K562 (cell line): ENCODE data around the gene ABHD1. TPM values are rescaled to one million over a fixed set of nuclear protein-coding genes. Genes with fewer than 3 reads are reported as not detected.

Experiments used
- BHLHE40 ChIP-seq: IDR thresholded peaks from 2 replicates; pipeline ENCODE4 v1.6.1; 2011; ENCODE audit warnings: low read length, improper control_type of control experiment
- HEY1 ChIP-seq: fragments of 250-450 bp; sonication (Bioruptor Pico); IDR thresholded peaks from 2 replicates; pipeline ENCODE4 v1.5.0; 2020; ENCODE audit warnings: mild to moderate bottlenecking, moderate library complexity, borderline replicate concordance
- HMGN3 ChIP-seq: IDR thresholded peaks from 2 replicates; pipeline ENCODE4 v1.6.1; 2011; ENCODE audit warnings: borderline replicate concordance, low read depth, mild to moderate bottlenecking, mixed read lengths, low read length; ENCODE audit not compliant: insufficient read length; ENCODE audit errors: extremely low read depth
- HNRNPK ChIP-seq: fragments of 200-400 bp; formaldehyde crosslinking; IDR thresholded peaks from one replicate; pipeline ENCODE4 v1.6.1; 2018; ENCODE audit warnings: mild to moderate bottlenecking, low read depth, low read length; ENCODE audit not compliant: poor library complexity, severe bottlenecking
- KDM4B ChIP-seq, 2 experiments: fragments of 450-650 bp in 1 of 2; sonication (generic) in 1 of 2; IDR thresholded peaks; 2 replicates each; pipeline ENCODE4 v1.6.1; 2016 to 2017; ENCODE audit warnings: borderline replicate concordance in 2 of 2, antibody characterized with exemption in 1 of 2, low read depth in 1 of 2, mild to moderate bottlenecking in 1 of 2
- MYNN ChIP-seq, 2 experiments: sonication (generic); formaldehyde crosslinking in 1 of 2; IDR thresholded peaks; 2 replicates each; pipeline versions ENCODE4 v1.5.0 to v1.6.1; 2016 to 2020; ENCODE audit warnings: antibody characterized with exemption in 1 of 2, missing genetic modification reagents in 1 of 2
- POLR2AphosphoS2 ChIP-seq: IDR thresholded peaks from 2 replicates; pipeline ENCODE4 v1.6.1; 2012; ENCODE audit warnings: low read length, improper control_type of control experiment
- TGIF2 ChIP-seq: sonication (generic); formaldehyde crosslinking; IDR thresholded peaks from 2 replicates; pipeline ENCODE4 v1.8.1; 2022; ENCODE audit warnings: mild to moderate bottlenecking, missing genetic modification reagents, moderate library complexity
- ZNF449 ChIP-seq: fragments of 250-450 bp; sonication (Bioruptor Pico); IDR thresholded peaks from 2 replicates; pipeline ENCODE4 v1.8.0; 2022; ENCODE audit warnings: moderate library complexity, mild to moderate bottlenecking, inconsistent platforms
- ZNF780A ChIP-seq: fragments of 250-450 bp; sonication (Bioruptor Pico); IDR thresholded peaks from 2 replicates; pipeline ENCODE4 v1.5.0; 2021; ENCODE audit warnings: mild to moderate bottlenecking
- ZSCAN29 ChIP-seq: fragments of 450-650 bp; IDR thresholded peaks from 2 replicates; pipeline ENCODE4 v1.6.1; 2017
- polyA plus RNA-seq, 8 experiments: library from polyadenylated mRNA; depleted of rRNA in 4 of 8; stranded (reverse) in 5 of 8; unstranded in 3 of 8; fragments of >200 nt; fragmentation: Nextera tagmentation in 2 of 8; fragmentation: Illumina TruSeq in 1 of 8; extraction: Ambion mirVana in 2 of 8; extraction: Trizol in 1 of 8; gene quantifications; 2 replicates each; pipeline versions ENCODE4 v1.2.1 to v1.2.3, GENCODE V29; 2011 to 2014; ENCODE audit warnings: inconsistent platforms in 1 of 8, missing spikeins in 1 of 8
- total RNA-seq, 7 experiments: library from RNA; depleted of rRNA in 6 of 7; stranded (reverse); fragments of >200 nt in 6 of 7; fragmentation: Illumina TruSeq in 2 of 7; extraction: Trizol in 2 of 7; gene quantifications; 2 replicates each; pipeline versions ENCODE4 v1.2.1 to v1.2.3, GENCODE V29; 2011 to 2021; ENCODE audit warnings: low replicate concordance in 1 of 7
- TF ChIP-seq, protein P1 (sequence below): fragments of 200-800 bp; sonication (Bioruptor generic); IDR thresholded peaks from 2 replicates; pipeline ENCODE4 v1.6.1; 2017; ENCODE audit warnings: missing genetic modification characterization, missing compliant biosample characterization
- TF ChIP-seq, protein P2 (sequence below): fragments of 450-650 bp; IDR thresholded peaks from 2 replicates; pipeline ENCODE4 v1.6.1; 2016; ENCODE audit warnings: low read depth
- TF ChIP-seq, protein P3 (sequence below): sonication (generic); IDR thresholded peaks from 2 replicates; pipeline ENCODE4 v1.6.1; 2016

ABHD1 gene
- total and polyA plus RNA-seq, 9 of the 15 experiments (the other 6 are each of a cell fraction or from before 2014, with no cell fraction given) = 0.10 to 0.16 (median 0.11) TPM; not detected in 5

DNA sequence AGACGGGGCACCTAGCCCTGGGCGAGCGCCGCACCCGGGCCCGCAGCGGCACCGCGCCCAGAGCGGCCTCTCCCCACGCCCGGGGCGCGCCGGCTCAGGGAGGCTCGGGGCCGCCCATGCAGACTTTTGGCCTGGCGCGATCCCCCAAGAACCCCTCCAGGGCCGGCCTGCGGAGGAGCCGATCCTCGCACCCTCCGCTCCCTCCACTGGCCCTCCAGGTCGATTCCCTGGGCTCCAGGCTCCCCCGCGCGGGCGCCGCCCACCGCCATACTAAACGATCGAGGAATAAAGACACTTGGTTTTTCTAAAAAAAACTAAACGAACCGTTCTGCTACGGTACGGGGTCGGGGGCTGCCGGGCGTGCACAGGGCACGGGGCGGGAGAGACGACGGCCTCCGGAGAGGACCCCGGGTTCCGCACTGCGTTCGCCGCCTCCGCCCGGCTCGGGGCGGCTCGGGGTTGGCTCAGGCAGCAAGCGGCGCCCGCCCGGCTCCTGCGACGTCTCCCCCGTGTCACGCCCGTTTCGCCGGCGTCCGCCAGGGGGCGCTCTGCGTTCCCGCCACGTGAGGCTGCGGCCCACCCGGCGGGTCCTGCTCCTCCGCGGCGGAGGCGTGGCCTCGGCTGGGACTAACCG lies 37.4 kb upstream of the ABHD1 start (continued):
- TF ChIP-seq, protein P1, sequence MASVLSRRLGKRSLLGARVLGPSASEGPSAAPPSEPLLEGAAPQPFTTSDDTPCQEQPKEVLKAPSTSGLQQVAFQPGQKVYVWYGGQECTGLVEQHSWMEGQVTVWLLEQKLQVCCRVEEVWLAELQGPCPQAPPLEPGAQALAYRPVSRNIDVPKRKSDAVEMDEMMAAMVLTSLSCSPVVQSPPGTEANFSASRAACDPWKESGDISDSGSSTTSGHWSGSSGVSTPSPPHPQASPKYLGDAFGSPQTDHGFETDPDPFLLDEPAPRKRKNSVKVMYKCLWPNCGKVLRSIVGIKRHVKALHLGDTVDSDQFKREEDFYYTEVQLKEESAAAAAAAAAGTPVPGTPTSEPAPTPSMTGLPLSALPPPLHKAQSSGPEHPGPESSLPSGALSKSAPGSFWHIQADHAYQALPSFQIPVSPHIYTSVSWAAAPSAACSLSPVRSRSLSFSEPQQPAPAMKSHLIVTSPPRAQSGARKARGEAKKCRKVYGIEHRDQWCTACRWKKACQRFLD (CRISPR knock-in tag) = no peak
- TF ChIP-seq ZSCAN29 = no peak
- TF ChIP-seq, protein P2, sequence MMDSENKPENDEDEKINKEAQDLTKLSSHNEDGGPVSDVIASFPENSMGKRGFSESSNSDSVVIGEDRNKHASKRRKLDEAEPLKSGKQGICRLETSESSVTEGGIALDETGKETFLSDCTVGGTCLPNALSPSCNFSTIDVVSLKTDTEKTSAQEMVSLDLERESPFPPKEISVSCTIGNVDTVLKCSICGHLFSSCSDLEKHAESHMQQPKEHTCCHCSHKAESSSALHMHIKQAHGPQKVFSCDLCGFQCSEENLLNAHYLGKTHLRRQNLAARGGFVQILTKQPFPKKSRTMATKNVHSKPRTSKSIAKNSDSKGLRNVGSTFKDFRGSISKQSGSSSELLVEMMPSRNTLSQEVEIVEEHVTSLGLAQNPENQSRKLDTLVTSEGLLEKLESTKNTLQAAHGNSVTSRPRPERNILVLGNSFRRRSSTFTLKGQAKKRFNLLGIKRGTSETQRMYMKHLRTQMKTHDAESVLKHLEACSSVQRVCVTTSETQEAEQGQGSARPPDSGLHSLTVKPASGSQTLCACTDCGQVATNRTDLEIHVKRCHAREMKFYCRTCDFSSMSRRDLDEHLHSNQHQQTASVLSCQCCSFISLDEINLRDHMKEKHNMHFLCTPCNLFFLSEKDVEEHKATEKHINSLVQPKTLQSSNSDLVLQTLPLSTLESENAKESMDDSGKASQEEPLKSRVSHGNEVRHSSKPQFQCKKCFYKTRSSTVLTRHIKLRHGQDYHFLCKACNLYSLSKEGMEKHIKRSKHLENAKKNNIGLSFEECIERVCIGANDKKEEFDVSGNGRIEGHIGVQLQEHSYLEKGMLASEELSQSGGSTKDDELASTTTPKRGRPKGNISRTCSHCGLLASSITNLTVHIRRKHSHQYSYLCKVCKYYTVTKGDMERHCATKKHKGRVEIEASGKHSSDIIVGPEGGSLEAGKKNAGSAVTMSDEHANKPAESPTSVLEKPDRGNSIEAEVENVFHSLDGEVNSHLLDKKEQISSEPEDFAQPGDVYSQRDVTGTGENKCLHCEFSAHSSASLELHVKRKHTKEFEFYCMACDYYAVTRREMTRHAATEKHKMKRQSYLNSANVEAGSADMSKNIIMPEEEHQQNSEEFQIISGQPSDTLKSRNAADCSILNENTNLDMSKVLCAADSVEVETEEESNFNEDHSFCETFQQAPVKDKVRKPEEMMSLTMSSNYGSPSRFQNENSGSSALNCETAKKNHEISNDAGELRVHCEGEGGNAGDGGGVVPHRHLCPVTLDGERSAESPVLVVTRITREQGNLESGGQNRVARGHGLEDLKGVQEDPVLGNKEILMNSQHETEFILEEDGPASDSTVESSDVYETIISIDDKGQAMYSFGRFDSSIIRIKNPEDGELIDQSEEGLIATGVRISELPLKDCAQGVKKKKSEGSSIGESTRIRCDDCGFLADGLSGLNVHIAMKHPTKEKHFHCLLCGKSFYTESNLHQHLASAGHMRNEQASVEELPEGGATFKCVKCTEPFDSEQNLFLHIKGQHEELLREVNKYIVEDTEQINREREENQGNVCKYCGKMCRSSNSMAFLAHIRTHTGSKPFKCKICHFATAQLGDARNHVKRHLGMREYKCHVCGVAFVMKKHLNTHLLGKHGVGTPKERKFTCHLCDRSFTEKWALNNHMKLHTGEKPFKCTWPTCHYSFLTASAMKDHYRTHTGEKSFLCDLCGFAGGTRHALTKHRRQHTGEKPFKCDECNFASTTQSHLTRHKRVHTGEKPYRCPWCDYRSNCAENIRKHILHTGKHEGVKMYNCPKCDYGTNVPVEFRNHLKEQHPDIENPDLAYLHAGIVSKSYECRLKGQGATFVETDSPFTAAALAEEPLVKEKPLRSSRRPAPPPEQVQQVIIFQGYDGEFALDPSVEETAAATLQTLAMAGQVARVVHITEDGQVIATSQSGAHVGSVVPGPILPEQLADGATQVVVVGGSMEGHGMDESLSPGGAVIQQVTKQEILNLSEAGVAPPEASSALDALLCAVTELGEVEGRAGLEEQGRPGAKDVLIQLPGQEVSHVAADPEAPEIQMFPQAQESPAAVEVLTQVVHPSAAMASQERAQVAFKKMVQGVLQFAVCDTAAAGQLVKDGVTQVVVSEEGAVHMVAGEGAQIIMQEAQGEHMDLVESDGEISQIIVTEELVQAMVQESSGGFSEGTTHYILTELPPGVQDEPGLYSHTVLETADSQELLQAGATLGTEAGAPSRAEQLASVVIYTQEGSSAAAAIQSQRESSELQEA = no peak
- TF ChIP-seq POLR2AphosphoS2 = no peak
- TF ChIP-seq HMGN3 = peak; percentile 67
- TF ChIP-seq BHLHE40 = peak; percentile 97
- no peak for TF ChIP-seq ZNF449 (CRISPR knock-in tag)
- TF ChIP-seq ZNF780A (CRISPR knock-in tag) = no peak
- TF ChIP-seq, protein P3, sequence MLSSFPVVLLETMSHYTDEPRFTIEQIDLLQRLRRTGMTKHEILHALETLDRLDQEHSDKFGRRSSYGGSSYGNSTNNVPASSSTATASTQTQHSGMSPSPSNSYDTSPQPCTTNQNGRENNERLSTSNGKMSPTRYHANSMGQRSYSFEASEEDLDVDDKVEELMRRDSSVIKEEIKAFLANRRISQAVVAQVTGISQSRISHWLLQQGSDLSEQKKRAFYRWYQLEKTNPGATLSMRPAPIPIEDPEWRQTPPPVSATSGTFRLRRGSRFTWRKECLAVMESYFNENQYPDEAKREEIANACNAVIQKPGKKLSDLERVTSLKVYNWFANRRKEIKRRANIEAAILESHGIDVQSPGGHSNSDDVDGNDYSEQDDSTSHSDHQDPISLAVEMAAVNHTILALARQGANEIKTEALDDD = no peak
- TF ChIP-seq MYNN (IDR thresholded peaks at IDR 0.05) = no peak
- no peak for TF ChIP-seq MYNN (CRISPR knock-in tag; IDR thresholded peaks at IDR 0.05)
- TF ChIP-seq KDM4B (IDR thresholded peaks at IDR 0.05; ENCODE audit: borderline replicate concordance in 2 of 2, low read depth in 1 of 2) = peak in 1 of 2 experiments; percentile 32; a peak in 1 of 4 replicates
- no peak for TF ChIP-seq TGIF2 (CRISPR knock-in tag)
- no peak for TF ChIP-seq HNRNPK
- no peak for TF ChIP-seq HEY1 (CRISPR knock-in tag)
